SK-N-SH (cell line): ENCODE data around the gene CISTR.

ENCODE experiments used
- NFIC ChIP-seq: IDR thresholded peaks from 2 replicates; pipeline ENCODE4 v1.4.0; 2012; ENCODE audit warnings: borderline replicate concordance
- POLR2AphosphoS5 ChIP-seq: IDR thresholded peaks from 2 replicates; pipeline ENCODE4 v1.6.1; 2012; ENCODE audit warnings: low read depth, low read length
- RAD21 ChIP-seq: IDR thresholded peaks from 2 replicates; pipeline ENCODE4 v1.6.1; 2012; ENCODE audit warnings: mild to moderate bottlenecking, low read length
- RXRA ChIP-seq: IDR thresholded peaks from 2 replicates; pipeline ENCODE4 v1.4.0; 2012; ENCODE audit warnings: low read depth, mild to moderate bottlenecking, borderline replicate concordance
- SIN3A ChIP-seq: IDR thresholded peaks from 2 replicates; pipeline ENCODE4 v1.6.1; 2012; ENCODE audit warnings: low read depth, mild to moderate bottlenecking, low read length, moderate library complexity, borderline replicate concordance
- TF ChIP-seq, protein P1 (sequence below): IDR thresholded peaks from 2 replicates; pipeline ENCODE4; 2012
- TF ChIP-seq, protein P2 (sequence below): IDR thresholded peaks from 2 replicates; pipeline ENCODE4 v1.6.1; 2012; ENCODE audit warnings: mild to moderate bottlenecking, low read depth, low read length, moderate library complexity

DNA sequence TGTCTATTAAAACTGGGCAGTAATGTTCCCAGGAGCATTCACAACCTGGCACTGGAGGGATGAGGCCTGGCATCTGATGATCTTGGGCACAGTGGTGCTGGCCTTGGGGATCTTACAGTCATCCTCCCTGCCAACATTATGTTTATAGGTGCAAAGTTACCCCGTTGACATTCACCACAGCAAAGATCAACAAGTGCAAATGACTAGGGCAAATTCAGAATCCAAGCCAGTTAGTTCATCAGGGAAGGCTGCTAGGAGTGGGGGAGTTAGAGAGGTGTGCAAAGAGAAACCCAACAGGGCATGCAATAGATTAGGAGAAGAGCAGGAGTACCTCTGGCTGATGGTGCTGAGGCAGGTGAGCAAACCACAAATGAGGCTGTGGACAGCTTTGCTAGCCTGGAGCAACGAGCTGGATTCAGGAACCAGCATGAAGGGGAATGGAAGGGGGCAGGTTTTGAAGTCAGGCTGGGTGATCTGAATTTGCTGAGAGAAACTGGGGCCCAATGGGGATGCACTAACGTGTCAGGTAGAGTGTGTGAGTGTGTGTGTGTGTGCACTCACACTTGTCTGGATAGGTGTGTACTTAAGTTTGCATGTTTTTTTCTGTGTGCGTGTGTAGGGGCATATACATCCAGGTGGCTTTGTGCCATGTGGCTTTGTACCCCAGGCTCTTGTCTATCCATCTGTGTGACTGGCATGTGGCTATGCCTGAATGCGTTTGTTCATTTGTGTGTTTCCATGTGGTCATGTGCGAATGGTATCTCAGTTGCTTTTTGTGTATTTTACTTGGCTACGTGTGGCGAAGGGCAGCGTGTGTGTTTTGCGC is 1.6 kb downstream of the CISTR start:
- TF ChIP-seq, protein P1, sequence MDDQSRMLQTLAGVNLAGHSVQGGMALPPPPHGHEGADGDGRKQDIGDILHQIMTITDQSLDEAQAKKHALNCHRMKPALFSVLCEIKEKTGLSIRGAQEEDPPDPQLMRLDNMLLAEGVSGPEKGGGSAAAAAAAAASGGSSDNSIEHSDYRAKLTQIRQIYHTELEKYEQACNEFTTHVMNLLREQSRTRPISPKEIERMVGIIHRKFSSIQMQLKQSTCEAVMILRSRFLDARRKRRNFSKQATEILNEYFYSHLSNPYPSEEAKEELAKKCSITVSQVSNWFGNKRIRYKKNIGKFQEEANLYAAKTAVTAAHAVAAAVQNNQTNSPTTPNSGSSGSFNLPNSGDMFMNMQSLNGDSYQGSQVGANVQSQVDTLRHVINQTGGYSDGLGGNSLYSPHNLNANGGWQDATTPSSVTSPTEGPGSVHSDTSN, result no peak
- TF ChIP-seq SIN3A, result no peak
- no peak for TF ChIP-seq RXRA
- TF ChIP-seq, protein P2, sequence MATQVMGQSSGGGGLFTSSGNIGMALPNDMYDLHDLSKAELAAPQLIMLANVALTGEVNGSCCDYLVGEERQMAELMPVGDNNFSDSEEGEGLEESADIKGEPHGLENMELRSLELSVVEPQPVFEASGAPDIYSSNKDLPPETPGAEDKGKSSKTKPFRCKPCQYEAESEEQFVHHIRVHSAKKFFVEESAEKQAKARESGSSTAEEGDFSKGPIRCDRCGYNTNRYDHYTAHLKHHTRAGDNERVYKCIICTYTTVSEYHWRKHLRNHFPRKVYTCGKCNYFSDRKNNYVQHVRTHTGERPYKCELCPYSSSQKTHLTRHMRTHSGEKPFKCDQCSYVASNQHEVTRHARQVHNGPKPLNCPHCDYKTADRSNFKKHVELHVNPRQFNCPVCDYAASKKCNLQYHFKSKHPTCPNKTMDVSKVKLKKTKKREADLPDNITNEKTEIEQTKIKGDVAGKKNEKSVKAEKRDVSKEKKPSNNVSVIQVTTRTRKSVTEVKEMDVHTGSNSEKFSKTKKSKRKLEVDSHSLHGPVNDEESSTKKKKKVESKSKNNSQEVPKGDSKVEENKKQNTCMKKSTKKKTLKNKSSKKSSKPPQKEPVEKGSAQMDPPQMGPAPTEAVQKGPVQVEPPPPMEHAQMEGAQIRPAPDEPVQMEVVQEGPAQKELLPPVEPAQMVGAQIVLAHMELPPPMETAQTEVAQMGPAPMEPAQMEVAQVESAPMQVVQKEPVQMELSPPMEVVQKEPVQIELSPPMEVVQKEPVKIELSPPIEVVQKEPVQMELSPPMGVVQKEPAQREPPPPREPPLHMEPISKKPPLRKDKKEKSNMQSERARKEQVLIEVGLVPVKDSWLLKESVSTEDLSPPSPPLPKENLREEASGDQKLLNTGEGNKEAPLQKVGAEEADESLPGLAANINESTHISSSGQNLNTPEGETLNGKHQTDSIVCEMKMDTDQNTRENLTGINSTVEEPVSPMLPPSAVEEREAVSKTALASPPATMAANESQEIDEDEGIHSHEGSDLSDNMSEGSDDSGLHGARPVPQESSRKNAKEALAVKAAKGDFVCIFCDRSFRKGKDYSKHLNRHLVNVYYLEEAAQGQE, result no peak
- no peak for TF ChIP-seq POLR2AphosphoS5
- no peak for TF ChIP-seq NFIC
- no peak for TF ChIP-seq RAD21
